DMS53 treated with DMSO at 0.1 percent for 48 hours (cell line): ENCODE measurements around the gene CASQ2.
"Not testable (repeated sequence)": the region's sequence is repeated elsewhere in the genome, so short reads cannot be mapped to it uniquely, and the experiment has no call there.

ENCODE experiments used
- DNase-seq: peaks from one replicate; lab custom pipeline; 2025; ENCODE audit not compliant: unreplicated experiment; lab: John Stamatoyannopoulos, UW

The CASQ2 gene

DNA sequence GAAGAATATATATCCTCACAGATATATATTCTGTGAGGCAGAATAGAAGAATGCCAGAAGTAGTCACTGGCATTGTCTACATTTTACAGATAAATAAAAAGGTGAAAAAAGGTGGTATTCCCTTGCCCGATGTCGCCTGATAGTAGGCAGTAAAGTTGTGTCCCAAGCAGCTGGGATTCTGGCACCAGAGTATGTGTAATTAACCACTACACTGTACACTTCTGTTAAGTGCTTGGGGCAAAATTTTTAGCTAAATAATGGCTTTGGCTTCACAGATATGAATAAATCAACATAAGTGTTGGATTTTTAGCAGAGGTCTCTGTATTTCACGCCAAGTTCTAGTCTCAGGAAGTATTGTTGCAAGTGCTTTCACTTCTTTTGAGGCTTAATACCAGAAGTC lies 13.3 kb upstream of the CASQ2 start:
- no peak for DNase-seq

DNA sequence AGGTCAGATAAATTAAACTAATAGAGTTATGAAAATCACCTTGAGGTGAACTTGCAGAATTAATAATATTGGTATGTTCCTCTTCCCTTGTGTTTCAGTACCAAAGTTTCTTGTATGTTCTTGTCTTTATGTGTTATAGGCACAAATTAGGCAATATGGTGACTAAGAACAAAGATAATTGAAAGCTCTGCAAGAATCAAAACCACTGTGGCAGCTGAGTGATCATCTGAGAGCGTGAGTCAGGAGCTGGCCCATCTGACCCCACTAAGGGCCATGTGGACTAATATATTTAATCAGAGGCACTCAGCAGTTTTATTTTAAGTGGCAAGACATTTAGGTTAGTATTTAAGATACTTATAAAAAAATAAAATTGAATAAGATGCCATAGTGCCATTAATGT lies 12.8 kb upstream of the CASQ2 start:
- no peak for DNase-seq

DNA sequence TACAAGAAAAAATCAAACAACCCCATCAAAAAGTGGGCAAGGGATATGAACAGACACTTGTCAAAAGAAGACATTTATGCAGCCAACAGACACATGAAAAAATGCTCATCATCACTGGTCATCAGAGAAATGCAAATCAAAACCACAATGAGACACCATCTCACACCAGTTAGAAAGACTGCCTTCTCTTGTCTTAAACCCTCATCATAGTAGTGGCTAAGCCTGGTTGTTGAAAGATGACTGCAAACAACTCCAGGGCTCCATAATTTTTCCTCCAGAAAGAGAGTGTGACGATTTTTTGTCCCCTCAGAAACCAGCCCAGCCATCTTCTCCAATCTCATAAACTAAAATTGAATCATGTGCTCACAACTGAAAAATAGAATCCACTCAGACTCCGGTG lies 12.1 kb upstream of the CASQ2 start:
- not testable (repeated sequence) for DNase-seq

DNA sequence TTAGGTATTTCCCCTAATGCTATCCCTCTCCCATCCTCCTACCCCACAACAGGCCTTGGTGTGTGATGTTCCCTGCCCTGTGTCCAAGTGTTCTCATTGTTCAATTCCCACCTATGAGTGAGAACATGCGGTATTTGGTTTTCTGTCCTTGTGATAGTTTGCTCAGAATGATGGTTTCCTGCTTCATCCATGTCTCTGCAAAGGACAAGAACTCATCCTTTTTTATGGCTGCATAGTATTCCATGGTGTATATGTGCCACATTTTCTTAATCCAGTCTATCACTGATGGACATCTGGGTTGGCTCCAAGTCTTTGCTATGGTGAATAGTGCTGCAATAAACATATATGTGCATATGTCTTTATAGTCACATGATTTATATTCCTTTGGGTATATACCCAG lies 10.6 kb upstream of the CASQ2 start:
- not testable (repeated sequence) for DNase-seq

DNA sequence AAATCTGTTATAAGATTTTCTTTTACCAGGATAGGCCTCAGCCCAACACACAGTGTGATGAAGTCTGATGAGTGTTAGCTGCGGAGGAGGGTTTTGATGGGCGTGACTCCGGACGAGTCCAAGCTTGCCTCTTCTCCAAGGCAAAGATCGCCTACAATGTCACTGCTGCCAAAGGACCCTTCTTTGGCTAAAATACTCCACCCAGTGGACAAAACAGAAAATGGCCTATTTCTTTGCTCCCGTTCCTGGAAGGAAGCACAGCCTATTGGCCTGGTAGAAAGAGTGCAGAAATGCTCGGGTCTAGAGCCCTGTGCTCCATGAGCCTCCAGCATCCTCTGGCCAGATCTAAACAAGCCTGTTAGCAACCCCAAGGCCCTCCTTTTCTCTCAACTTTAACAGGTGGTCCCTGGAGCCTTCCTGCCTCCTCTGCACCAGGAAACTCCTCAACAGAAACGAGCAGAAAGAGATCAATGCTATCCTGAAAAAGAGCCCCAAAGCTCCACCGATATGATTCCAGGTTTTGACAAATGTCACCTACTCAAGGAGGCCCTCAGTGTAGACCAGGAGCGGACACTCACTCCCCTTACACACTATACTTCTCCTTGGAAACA lies 3.4 kb upstream of the CASQ2 start:
- peak; percentile 46 for DNase-seq

DNA sequence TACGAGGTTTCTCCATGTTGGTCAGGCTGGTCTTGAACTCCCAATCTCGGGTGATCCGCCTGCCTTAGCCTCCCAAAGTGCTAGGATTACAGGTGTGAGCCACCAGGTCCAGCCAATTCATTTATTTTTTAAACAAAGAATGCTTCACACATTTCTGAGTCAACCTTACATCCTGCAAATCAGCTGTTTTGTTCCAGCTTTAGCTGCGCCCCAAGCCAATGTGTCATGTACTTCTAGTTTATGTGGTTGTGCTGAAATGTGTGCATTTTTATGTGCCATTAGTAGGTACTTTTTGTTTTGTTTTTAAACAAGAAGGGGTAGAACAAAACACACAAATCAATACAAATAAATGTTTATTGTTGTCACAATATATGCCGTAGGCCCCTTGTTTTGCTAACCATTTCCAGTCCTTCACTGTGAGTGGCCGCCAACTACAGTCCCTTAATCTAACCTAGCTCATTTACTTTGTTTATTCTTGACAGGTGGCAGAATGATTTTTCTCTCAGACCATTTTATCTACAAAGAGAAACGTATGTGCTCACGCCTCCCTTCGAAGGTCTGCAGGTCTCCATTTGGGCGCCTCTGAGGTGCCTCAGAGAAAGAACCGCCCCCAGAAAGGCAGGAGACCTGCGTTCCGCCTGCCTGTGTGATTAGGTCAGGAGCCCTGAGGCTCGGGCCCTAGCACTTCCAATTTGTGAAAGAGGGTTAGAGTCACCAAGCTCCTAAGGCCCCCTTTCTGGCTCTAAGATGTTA lies 2.8 kb upstream of the CASQ2 start:
- no peak for DNase-seq

DNA sequence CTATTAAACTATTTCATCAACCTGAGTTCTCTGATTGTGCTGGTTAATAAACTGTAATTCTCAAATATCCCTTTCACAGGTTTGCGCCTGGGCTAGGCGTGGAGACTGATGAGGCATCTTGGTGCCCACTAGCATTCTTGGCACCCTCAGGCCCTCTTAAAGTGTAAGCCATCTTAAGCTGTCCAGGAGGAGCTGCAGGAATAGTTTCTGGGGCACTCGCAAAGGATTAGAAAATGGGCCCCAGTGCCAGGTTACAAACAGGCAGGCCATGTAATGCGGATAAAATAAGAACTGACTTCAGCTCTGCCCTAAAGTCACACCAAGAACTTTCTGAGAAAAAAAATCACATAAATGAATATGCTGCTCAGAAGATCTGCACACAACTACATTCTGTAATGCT lies 1.1 kb downstream of the CASQ2 start:
- no peak for DNase-seq

DNA sequence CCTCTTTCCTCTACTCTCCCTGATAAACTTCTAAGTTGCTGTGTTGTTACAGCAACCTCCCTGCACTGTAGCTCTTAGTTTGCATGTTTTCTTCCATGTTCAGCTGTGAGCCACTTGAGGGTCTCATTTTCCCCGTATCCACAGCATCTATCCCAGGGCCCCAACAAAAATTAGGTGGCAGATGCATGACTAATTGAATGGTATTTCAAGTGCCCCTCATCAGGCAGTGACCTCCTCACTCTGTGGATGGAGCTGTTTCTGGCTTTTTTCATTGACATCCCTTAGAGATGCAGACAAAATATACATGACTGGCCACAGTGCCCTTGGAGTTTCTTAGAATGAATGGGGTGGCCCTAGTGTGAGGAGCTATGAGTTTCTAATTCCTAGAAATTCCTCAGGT lies 3.4 kb downstream of the CASQ2 start:
- DNase-seq: no peak

DNA sequence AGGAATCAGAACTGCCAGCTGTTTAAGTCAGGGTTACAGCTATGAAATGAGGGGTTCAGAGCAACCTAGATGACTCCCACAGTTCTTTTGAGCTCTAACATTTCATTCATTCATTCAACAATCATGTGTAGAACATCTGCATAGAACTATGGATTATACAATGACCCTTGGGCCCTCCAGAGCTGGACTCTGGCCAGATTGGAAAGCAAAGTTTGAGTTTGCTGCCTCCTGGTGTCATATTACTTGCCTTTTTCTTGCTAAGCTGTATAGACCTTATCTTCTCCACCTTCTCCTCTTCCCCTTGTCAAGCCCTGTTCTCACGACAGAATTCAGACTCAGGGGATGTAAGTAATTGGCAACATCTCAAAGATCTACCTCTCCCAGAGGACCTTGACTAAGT lies 4.0 kb downstream of the CASQ2 start:
- peak; percentile 1 for DNase-seq

DNA sequence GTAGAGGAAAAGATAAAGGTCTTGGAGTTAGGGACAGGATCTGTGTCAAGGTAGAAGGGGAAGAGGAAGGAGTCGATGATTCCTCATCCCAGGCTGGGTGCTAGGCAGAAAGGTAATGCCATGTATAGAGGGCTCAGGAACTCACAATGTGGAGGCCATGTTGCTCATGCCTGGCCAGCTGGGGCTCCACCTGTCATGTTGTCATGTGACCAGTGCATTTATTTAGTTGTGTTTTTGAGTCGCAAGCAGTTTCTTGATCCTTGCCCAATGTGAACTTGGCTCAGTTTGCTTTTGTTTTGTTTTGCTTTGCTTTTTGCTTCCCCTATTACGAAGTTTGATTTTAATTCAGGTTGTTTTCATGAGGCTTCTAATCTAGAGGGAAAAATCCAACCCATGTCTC lies 5.7 kb downstream of the CASQ2 start:
- DNase-seq: no peak

DNA sequence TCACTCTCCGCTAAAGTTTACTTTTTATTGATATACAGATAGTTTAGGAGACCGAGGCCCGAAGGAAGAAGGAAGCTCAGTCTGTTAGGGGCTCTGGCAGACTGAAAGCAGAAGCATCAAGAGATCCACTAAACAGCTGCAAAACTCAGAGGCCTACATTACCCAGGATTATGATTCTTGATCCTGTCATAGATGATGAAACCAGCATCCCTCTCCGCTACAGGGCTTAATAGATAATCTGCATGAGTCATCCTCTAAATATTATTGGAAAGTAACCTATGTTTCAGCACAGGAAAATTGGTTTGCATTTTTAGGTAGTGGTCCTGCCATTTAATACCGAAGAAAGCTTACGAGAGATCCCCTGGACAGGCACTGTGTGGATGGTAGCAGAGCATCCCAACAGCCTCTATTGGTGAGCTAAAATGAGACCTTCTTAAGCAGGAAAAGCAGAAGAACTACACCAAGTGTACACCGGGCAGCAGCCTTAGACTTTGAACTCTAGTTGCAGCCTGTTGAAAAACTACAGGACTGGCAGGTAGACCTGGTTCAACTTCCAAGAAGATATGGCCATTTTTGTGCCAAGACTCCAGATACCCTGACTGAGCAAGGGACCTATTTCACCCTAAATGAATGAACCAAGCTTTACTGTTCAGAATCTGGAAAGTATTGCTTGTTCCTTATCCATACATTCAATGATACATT lies 6.8 kb downstream of the CASQ2 start:
- no peak for DNase-seq

DNA sequence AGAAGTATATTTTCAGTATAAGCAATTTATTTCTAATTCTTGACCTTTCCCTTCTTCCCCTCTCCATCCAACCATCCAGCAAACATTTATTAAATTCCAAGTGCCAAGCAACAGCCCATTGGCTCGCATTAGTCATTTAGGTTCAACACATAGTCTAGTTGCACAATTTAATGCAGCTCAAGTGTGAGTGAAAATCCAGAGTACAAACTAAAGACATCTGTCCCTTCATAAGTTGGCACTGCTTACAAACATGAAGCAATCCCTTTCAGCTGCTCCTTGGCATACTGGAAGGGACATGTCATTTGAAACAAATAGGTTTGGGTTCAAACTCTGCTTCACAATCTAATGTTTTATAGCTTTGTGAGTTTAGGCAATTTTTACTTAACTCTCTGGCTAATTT lies 10.7 kb downstream of the CASQ2 start:
- DNase-seq: no peak

DNA sequence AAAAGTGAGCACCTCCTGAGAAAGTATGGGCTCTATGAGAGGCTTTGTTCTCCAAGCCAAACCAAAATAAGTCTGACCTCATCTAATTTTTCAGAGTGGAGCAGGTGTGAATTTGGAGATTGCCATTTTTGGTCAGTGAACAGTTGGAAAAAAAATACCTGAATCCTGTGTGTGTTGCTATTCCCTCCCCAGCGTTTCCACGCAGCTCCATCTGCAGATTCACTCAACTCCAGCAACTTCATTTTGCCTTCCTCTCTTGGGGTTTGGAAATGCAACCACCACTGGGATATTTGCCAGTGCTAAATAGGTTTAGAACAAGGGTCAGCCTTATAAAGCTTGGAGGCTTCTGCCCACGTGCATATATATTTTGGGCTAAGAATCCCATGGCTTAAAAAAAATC lies 11.2 kb downstream of the CASQ2 start:
- no peak for DNase-seq

DNA sequence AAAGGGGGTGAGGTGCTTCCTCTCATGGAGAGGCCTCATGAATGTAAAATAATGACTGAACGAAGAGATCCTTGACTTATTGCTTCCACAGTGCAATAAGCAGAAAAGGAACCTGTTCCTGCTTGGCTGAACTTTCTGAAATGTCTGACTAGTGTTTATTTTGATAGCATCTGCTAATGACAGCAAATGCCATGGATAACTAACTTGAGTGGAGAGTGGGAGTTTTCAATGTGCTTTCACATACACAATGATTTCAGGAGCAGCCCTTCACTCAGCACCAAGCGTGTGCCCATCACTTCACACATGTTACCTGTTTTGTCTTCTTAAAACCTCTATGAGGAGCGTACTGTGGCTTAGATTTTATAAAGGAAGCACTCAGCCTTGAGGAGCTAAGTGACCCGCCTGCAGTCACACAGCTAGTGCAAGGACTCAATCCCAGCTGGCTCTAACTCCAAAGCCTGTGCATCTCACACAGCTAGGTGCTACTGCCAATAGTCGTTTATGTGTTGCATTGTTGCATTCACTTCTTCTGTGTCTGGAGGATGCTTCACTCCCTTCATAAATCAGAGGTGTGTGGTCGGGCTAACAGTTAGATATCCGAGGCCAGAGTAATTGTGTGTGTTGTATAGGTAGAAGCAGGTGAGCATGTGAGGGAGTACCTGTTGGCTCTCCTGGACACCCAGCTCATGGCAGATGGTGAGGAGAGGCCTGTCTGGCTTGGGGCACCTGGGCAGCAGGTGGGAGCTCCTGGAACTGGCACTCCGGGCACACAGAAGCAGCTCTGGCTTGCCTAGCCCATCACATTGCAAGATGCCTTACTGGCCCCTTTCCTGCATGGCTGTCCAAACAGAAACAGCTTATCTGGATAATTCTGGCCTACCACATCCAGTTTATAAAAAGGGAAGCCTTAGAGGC lies 12.8 kb downstream of the CASQ2 start:
- no peak for DNase-seq

DNA sequence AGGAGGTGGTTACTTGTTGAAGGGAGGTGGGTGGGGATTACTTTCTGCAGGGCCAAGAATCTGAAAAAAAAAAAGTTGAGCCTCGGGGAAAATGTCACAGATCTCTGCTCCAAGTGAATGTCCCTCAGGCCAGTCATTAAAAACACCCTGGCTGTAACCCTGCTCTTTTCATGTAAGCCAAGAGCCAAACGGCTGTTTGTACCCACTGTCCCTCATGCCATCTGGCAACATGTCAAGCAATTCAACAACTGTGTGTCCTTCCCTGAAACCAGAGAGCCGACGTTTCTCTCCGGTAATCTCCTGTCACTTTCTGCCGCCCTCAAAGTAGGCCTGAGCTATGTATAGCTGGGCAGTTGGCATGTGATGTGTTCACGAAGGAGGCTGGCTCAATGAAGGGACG lies 14.7 kb downstream of the CASQ2 start:
- no peak for DNase-seq

DNA sequence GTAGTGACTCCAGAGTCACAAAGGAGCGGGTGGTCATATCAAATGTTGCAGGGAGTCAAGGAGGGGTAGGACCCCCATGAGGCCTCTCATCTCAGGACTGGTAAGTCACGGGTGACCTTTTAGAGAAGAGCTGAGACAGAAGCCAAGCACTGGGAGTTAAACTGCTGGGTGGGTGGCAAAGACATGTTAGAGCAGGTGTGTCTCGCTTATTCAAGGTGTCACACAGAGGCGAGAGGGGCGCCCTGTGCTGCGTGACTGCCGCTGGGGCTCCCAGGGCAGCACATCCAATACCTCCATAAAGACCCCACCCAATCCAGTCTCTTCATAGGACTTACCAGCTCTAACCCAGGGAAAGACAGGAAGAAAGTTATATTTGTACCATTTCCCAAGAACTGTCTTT lies 15.2 kb downstream of the CASQ2 start:
- no peak for DNase-seq

DNA sequence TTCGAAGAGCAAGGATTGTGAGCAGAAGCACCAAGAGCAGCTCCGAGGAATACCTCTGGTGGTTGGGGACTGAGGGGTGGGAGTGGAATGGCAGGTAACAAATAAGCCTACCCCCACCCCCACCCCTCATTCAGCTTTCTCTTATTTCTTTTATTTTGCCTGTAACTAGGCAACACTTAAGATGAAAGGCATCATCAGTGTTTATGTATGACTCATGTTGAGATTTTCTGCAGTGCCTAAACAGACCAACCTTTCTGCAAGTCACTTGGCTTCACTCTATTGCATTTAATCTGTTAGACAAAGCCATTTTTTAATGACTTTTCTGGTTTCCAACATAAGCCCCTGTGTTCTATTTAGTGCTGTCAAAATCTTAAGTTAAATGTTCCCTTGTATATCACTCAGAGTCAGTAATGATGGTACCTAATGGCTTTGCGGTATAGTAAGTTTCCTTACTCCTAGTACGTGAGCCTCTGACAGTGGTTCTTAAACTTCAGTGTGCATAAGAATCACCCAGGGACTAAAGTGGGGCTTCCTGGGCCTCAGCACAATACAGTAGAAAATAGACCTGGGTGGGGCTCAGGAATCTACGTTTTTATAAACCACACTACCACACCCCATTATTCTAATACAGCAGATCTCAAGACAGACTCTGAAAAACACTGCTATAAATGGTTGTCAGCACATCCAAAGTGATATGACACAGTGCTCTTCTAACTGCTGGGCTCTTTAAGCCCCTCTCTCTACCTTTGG lies 19.9 kb downstream of the CASQ2 start:
- DNase-seq: peak; percentile 3

DNA sequence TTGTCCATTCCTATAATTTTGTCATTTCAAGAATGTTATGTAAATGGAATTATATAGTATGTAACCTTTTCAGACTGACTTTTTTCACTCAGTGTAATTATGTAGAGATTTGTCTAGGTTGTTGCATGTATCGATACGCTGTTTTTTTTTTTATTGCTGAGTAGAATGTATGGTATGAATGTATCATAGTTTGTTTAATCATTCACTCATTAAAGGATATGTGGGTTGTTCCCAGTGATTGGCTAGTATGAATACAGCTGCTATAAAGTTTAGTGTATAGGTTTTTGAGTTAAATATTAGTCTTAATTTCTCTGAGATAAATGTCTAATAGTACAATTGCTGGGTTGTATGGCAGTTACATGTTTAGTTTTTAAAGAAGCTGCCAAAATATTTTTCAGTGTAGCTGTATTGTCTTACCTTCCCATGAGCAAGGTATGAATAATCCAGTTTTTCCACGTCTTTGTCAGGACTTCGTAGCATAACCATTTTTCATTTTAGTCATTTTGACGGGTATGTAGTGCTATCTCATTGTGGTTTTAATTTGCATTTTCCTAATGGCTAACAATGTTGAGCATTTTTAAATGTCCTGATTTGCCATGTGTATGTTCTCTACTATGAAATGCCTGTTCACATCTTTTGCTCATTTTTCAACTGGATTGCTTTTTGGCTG lies 22.4 kb downstream of the CASQ2 start:
- DNase-seq: no peak

DNA sequence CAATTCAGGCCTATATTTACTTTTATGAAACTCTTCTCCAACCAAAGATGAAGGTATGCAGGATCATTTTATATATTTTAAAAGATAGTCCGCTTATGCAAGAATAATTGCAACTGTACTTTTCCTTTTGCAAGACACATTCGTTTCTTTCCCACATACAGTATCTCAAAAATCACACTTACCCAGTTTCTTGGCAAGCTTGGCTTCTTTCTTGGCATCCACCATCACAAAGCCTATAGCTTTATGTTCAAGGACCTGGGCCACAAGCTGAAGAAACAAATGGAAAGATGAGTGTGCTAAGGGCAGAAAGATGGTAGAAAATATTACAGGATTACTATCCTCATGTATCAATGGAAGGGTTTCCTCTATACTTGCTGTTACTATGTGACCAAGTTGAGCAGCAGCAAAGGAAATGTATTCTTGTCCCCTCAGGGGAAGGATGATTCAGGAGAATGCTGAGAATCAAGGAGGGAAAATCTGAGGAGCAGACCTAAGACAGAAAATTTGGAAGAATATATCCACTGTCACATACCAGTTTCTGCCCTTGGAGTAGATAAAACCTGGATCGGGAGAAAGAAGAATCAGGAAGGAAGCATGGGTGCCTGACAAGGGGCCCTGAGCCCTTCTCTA lies 23.8 kb downstream of the CASQ2 start:
- no peak for DNase-seq

DNA sequence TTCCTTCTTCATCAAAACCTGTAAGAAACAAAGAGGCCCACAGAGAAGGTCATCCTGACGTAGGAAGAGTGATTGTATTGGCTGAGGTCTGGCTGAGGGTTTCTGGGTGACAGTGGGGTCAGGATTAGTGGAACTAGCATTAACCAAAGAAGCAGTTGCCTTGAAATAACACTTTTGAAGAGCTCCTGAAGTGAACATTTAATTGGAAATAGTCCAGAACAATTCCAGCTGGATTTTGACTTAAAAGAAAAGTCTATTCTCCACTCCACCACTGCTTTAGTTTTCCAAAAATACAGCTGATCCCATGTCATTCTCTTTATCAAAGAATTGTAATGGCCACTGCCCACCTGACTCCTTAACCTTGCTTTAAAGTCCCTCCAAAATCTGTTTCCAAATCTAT lies 27.7 kb downstream of the CASQ2 start:
- no peak for DNase-seq
